GM10847 (cell line): ENCODE results near the gene TMEM272.

Experiments
- POLR2A ChIP-seq: IDR thresholded peaks from 2 replicates; pipeline ENCODE4 v1.6.1; 2011; ENCODE audit not compliant: insufficient read length; ENCODE audit errors: extremely low read depth

The TMEM272 gene

DNA sequence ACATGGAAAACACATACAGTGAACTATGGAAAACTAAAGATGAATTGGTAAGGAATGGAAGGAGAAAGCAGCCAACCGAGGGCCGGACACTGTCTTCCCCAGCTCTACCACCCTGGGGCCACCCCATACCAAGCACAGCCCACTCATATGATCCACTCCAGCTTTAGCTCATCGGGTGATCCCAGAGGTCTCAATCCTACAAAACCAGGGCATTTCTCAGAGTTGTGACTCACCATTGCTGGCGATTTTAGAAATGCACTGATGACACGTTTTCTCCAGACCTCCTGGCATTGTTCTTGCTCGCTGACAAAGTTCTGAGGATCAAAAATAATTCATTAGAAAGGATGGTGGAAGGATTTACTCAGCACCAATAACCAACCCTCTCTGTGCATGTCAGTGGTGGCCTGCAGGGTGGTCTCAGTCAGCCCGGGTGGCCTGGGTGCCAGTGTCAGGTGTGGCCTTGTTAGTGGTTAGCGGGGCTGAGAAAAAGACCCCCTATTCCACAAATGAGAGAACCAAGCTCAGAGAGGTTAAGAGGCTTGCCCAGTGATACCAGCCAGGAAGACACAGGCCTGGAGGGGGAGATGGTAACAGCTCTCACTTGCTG lies 6.6 kb downstream of the TMEM272 start:
- no peak for TF ChIP-seq POLR2A

DNA sequence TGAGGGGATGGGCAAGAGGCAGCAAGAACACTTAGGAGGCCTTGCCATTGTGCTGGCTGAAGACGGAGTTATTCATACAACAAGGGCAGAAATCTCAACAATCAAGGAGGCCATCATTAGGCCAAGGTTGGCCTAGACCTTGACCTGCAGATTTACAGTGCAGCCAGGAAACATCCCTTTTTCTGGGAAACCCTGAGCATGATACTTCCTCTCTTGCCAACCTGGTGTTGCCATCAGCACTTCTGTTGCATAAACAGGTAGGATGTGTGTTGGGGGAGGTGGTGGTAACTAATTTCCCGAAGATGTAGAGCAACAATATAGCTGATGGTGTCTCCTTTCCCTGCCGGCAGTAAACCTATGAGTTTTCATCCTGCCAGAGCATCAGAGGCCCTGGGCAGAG lies 8.0 kb downstream of the TMEM272 start:
- no peak for TF ChIP-seq POLR2A

DNA sequence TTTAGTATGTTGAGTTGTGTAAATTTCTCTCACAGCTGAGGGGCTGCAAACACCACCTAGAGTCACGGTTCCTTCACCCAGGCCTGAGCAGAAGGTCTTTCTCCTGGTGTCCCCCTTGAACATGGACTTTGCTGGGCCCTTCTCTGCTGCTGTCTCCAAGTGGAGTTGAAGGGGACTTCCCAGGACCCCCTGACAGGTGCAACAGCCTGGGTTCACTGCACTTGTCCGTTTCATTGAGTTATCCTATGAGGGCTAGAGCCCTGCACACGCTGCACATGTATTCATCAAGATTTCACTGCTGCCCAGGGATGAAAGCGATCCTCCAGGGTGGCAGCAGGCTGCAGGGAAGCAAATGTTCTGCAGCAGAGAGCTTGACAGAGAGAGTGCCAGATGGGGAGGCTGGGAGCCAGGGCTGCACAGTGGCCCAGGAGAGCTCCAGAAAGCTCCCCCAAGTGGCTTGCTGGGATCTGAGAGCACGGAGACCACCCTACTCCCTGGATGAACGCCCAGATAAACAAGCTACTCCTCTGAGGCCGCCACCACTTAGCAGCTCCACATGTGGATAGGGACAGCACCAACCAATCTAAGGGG lies 10.3 kb downstream of the TMEM272 start:
- no peak for TF ChIP-seq POLR2A

DNA sequence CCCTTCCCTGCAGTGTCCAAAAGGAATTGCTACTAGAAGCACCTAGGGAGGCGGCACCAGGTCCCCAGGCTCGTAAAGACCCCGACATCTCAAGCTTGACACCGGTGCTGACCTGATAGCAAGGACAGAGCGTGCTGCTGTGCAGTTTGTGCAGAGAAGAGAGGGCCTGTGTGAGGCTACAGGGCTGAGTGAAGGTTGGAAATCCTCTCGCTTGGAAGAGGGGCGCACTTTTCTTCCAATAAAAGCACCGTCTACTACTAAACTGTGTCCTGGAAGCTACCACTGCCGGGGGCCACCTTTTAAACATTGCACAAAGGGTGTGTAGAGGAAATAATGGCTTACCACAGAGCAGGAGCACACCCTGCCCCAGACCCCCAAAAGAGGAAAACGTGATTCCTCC lies 11.0 kb downstream of the TMEM272 start:
- TF ChIP-seq POLR2A = no peak

DNA sequence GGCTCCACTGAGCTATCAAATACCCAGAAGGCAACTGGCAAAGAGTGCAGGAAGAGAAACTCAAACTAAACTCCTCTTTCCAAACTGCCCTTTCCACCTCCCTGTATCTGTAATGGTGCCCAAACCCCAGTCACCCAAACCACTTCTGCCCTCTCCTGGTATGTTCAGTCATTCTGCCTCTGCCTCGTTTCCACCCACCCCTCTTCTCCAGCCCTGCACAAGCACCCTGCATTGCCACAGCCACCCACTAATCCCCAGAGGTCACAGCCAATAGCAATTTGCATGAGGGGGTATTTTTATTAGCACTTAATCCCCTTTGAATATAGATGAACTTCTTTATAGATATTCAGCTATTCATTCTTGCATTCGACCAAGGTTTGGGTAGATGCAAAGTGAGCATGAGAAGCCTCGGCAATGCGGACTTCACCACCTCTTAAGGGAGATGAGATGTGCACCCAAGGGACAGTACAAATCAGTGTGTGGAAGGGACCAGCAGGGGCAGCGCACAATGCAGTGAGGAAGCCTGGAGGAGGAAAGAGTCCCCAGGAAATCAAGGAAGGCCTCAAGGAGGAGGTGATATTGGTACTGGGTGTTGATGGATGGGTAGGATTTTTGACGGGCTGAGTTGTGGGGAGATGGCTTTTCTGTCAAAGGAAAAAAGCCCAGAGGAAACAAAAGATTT lies 12.4 kb downstream of the TMEM272 start:
- TF ChIP-seq POLR2A = no peak

DNA sequence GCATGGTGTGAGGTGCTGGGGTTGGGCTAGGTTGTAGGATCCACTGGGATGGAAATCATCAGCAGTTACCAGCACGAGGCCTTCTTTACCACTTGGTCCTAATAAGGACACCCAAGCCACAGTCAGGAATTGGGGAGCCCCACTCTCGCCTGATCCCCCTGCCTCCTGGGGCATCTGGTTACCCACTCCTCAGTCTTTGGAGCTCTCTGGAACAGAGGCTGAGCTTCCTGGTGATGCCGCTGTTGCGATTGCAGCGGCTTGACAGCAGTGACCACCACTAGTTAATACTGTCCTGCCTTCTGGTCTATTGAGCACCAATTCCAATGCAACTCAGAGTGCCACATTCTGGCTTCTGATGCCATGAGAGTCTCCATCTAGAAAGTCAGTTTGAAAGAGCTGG lies 13.5 kb downstream of the TMEM272 start:
- no peak for TF ChIP-seq POLR2A

DNA sequence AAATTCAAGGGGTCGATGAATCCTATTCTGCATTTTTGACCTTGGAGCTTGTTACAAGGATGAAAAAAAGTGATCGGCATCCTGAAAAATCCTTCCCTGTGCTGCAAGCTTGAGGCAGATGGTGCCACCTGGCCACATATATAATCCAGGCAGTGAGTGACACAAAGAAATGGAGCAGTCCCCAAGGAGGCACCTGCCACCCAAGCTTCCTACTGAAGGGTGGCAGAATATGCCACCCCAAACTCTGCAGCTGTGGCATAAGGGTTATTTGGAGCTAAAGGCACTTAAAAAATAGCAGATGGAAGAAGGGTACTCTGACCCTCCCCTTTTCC lies 15.4 kb downstream of the TMEM272 start:
- TF ChIP-seq POLR2A = no peak

DNA sequence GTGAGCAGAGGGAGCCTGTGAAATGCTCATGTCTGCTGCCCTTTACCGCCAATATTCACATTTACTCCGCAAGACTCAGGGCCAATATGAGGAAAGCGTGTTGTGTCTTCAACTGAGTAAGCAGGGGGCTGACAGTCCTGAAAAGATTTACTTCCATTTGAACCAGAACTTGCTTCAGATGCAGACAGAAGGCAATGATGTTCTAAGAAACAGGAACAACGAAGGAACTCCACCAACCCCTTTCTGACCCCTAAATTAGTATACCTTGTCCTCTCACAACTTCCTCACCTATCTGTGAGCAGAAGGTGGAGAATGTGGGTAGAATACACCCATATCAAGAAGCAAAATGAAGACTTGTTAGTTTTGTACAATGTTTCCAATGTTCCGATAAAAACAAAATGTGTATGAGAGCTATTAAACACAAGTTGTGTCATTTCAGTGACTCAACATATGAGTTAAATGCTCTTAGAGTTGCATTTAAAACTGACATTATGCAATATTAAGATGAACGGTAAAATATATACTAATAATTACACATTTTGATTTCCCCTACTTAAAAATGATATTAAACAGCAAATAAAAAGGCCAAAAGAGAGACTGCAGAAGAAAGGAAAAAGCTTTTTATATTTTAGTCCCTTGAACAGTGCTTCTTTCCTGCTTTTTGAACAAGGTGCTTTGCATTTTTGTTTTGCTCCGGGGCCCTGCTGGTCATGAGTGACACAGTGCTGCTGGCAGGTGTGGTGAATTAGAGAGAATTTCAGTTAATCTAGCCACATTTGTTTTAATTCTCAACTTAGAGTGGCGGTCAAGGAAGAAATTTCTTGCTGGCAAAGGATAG lies 16.0 kb downstream of the TMEM272 start:
- no peak for TF ChIP-seq POLR2A

DNA sequence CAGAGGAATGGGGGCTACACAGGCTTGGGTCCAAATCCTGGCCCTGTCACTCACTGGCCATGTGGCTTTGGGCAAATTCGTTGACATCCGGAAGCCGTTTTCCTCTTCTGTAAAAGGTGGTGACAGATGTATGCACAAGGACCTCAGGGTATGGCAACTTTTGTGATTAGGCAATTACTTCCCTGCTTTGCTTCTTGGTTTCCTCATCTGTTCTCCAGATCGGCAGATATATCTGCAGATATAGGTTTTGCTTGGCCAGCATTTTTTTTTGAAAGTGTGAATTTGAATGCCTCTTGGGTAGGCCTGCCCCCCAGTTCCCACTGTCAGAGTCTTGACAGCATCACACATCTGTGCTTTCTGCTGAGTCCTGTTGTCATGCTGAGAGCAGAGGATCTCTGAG lies 17.7 kb downstream of the TMEM272 start:
- no peak for TF ChIP-seq POLR2A

DNA sequence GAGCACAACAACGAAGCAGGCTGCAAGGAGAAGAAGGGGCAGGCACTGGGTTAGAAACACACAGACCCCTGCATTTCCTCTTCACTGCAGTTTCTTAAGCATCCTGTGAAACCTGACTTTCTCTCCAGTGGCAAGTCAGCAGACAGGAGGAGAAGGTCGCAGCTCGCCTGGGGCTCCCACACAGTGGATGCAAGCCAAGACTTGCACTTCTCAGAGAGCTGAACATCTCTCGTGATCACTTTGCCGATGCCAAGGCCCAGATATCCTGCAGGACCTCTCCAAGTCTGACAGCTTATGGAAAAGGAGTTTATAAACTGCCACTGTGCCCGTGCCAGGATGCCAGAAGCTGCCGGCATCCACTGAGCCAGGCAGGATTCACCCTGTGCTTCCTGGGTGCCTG lies 18.4 kb downstream of the TMEM272 start:
- no peak for TF ChIP-seq POLR2A

DNA sequence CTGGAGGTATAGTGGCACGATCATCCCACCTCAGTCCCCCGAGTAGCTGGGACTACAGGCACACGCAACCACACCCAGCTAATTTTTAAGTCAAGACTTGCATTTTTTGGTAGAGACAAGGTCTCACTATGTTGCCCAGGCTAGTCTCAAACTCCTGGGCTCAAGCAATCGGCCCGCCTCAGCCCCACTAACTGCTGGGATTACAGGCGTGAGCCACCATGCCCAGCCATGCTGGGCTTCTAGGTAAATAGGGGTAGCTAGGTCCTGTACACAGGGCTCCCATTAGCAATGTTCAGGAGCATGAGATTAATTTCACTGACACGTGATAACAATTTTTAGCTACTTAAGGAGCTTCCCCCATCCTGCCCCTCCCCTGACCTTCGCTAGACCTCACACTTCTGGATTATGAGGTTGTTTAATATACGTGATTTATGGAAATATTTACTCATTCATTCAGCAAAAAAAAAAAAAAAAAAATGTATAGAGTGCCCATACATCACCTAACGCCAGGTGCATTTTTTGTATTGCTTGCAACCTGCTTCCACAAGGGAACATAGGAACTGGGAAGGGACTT lies 19.2 kb downstream of the TMEM272 start:
- no peak for TF ChIP-seq POLR2A

DNA sequence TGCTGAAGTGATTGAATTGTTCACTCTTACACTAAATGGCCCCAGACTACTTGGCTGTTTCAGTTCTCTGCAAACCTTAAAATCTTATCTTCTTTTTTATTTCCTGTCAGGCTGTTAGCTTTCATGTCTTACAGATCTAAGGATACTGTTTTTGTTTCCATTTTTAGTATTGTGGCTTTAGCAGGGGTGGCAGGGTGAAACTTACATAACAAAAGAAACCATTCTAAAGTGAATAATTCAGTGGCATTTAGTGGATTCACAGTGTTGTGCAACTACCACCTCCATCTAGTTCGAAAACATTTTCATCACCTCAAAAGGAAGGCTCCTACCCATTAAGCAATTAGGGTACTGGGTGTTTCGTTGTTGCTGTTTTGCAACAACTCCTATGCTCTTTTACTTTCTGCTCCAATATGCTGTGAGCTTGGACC lies 19.8 kb downstream of the TMEM272 start:
- no peak for TF ChIP-seq POLR2A

DNA sequence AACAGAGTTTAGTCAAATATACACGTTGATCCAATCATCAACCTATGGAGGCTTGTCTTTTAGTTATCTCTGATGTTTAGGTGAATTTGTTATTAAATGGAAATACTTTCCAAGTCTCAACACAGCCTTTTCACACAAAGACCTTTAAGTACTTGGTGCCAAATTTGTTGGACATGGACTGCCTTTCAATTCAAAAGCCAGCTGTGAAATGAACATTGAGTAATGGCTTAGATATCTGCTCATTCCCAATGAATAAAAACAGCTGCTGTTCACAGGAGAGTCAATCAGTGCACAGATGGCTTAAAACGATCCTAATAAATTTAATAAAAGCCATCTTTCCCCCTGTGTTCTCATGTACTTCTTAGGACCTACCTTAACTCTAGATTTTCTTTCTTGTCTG lies 21.1 kb downstream of the TMEM272 start:
- TF ChIP-seq POLR2A = no peak

DNA sequence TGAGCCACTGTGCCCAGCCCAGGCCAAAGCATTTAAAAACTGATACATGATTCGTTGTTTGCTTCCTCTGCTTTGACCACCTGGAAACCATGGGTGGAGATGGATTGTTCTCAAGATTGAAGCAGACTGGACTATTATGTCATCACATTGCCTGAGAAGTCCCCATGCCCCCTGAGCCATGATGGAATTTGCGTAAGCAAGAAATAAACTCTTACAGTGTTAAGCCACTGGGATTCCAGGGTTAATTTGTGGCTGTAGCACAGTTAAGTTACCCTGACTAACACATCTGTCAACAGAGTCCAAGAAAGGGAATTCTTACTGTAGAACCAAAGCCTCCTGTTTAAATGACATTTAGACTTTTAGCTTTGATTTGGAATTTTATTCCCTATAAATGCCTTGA lies 21.6 kb downstream of the TMEM272 start:
- TF ChIP-seq POLR2A = no peak

DNA sequence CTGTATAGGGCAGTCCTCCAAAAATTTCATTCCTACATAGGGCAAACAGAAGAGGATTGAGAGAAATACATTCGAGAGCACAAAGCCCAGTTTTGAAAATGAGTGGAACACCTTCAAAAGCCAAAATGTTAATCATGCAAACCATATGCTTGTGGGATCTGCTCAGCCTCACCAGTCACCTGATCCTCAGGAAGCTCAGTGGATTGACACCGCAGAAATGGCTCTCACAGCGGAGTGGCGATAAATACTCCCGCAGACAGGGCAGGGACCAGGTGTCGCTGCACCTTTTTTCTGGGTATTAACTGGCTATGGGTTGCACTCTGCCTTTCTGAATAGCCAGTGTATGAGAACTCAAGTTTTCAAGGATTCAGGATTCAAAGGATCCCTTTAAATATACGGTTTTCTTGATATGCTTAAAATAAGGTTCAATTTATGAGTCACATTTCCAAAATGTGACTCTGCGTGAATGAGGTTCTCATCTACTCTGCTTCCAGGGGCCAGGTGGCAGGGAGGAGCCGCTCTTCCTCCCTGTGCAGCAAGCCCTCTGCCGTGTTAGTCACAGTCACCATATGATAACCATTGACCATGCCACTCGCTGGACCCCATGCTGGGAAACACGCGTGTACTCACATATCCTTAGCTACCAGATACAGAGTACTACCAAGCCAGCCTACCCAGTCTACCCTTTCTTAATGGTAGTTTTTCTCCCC lies 22.7 kb downstream of the TMEM272 start:
- no peak for TF ChIP-seq POLR2A

DNA sequence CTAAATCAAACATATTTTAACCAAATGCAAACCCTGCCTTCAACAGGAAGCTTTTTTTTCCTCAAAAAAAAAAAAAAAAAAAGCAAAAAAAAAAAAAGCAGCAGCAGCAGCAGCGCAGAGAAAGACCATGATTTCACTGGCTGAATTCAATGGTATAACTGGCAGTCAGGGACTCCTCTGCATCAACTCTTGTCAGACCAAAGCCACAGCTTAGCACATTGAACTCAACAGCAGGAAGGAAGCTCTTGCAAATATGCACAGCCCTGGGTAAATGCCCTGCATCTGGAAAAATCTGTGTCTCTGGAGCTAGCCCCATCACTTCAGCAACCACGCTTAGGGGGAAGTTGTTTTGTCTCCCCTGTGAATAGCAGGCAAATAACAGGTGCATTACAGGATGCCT lies 23.4 kb downstream of the TMEM272 start:
- TF ChIP-seq POLR2A = no peak
